Left ventricle myocardium inferior (tissue), 1 donor: ENCODE measurements around the gene AUTS2. TPM values are rescaled to one million over a fixed set of nuclear protein-coding genes. Genes with fewer than 3 reads are reported as not detected.

Experiments
- DNase-seq: peaks from one replicate; pipeline ENCODE4 v3.0.0-alpha.2; 2020
- H3K27ac ChIP-seq: fragments of 200-600 bp; replicated peaks from 2 replicates; pipeline ENCODE4 v1.8.0; 2021
- H3K27me3 ChIP-seq: fragments of 200-600 bp; 2 replicates; pipeline ENCODE4 v1.8.0; 2021; ENCODE audit warnings: low read depth
- H3K36me3 ChIP-seq: fragments of 200-600 bp; 2 replicates; pipeline ENCODE4 v1.8.0; 2021
- H3K4me1 ChIP-seq: fragments of 200-600 bp; 2 replicates; pipeline ENCODE4 v1.8.0; 2021
- H3K4me3 ChIP-seq: fragments of 200-600 bp; 2 replicates; pipeline ENCODE4 v1.8.0; 2021; ENCODE audit warnings: mild to moderate bottlenecking, moderate library complexity
- H3K9me3 ChIP-seq: fragments of 200-600 bp; replicated peaks from 2 replicates; pipeline ENCODE4 v1.8.0; 2021
- CTCF ChIP-seq: fragments of 200-600 bp; IDR thresholded peaks from 2 replicates; pipeline ENCODE4 v1.8.0; 2021; ENCODE audit warnings: antibody characterized with exemption, mild to moderate bottlenecking, borderline replicate concordance
- intact Hi-C: fragments of 100-400 bp; cut with micrococcal nuclease; formaldehyde crosslinking; loops from one replicate; pipeline ENCODE4 v1.11.0; 2022
- total RNA-seq: library from RNA; stranded (reverse); fragmentation: NEBNext Ultra II Directional; extraction: Animal tissue kit (Norgen Biotek cat#: 25700); gene quantifications from one replicate; pipeline ENCODE4 v1.2.1, GENCODE V29; 2021
- donor health status: DM: no; HTN: yes; CAD: no; lungs with severe emphysema.

Gene AUTS2
- total RNA-seq, 1 donor from 2014 or later: 10.5 TPM

GRCh38 chr7:69962186-69963065, 364.2 kb downstream of the AUTS2 start:
- H3K36me3 ChIP-seq: no peaks in the 10 kb centered on the region
- intact Hi-C loops: no loop called here
- H3K9me3 ChIP-seq: no peaks in the 10 kb centered on the region
- TF ChIP-seq CTCF: no peak
- no peaks in the 10 kb centered on the region for H3K27me3 ChIP-seq
- DNase-seq: peak; percentile 61
- H3K4me3 ChIP-seq: peak overlapping the region; percentile 30
- H3K4me1 ChIP-seq: peaks cover 61% of the 10 kb centered on the region
- H3K27ac ChIP-seq: peak overlapping the region; percentile 63

- no peak overlapping the region for H3K4me3 ChIP-seq
- no peak for DNase-seq
- no peaks in the 10 kb centered on the region for H3K9me3 ChIP-seq
- intact Hi-C loops: no loop called here
- no peaks in the 10 kb centered on the region for H3K27me3 ChIP-seq
- TF ChIP-seq CTCF: no peak
- H3K27ac ChIP-seq: no peak overlapping the region
- peaks cover 61% of the 10 kb centered on the region for H3K4me1 ChIP-seq
- H3K36me3 ChIP-seq: no peaks in the 10 kb centered on the region
Observed at GRCh38 chr7:69963393-69963792, 365.1 kb downstream of the AUTS2 start.

- no peaks in the 10 kb centered on the region for H3K36me3 ChIP-seq
- peaks cover 52% of the 10 kb centered on the region for H3K4me1 ChIP-seq
- DNase-seq: peak; percentile 51
- peak overlapping the region; percentile 49 for H3K27ac ChIP-seq
- intact Hi-C loops: no loop called here
- no peaks in the 10 kb centered on the region for H3K9me3 ChIP-seq
- peak overlapping the region; percentile 63 for H3K4me3 ChIP-seq
- TF ChIP-seq CTCF: no peak
- no peaks in the 10 kb centered on the region for H3K27me3 ChIP-seq
Observed at GRCh38 chr7:69966766-69967591, 368.7 kb downstream of the AUTS2 start.

GRCh38 chr7:69967689-69968450, 369.6 kb downstream of the AUTS2 start:
- H3K9me3 ChIP-seq: no peaks in the 10 kb centered on the region
- H3K27me3 ChIP-seq: no peaks in the 10 kb centered on the region
- no peak for TF ChIP-seq CTCF
- no peak for DNase-seq
- intact Hi-C loops: no loop called here
- H3K27ac ChIP-seq: peak overlapping the region; percentile 49
- H3K4me1 ChIP-seq: peaks cover 43% of the 10 kb centered on the region
- H3K36me3 ChIP-seq: no peaks in the 10 kb centered on the region
- peak overlapping the region; percentile 63 for H3K4me3 ChIP-seq

- intact Hi-C loops: no loop called here
- Histone ChIP-seq H3K9me3 (no peaks in the 10 kb centered on the region), H3K4me1 (peaks cover 33% of the 10 kb centered on the region), H3K36me3 (no peaks in the 10 kb centered on the region), H3K27ac (no peak overlapping the region), H3K27me3 (no peaks in the 10 kb centered on the region), H3K4me3 (peak overlapping the region; percentile 63)
- DNase-seq: no peak
- TF ChIP-seq CTCF: no peak
Observed at GRCh38 chr7:69968969-69969556, 370.8 kb downstream of the AUTS2 start.
